GM19452 (cell line): ENCODE data around the gene CPT2.

Experiments used
- ATAC-seq: cut with Tn5 transposase; IDR thresholded peaks from one replicate; pipeline ENCODE4 v1.9.1; 2021; ENCODE audit not compliant: unreplicated experiment

The CPT2 gene

GRCh38 chr1:53196485-53197290 is at the start of gene CPT2:
CPT2 (plus strand) TSS chr1:53196824; CDS start chr1:53196944, 120 bp downstream.
- peak; percentile 99 for ATAC-seq

GRCh38 chr1:53147174-53147573 is 49.5 kb upstream of the CPT2 start:
- no peak for ATAC-seq

- no peak for ATAC-seq
These were observed 48.5 kb upstream of the CPT2 start for GRCh38 chr1:53148123-53148522.

- ATAC-seq: no peak
These were observed 42.9 kb upstream of the CPT2 start for GRCh38 chr1:53153752-53154151.

- no peak for ATAC-seq
These were observed 41.7 kb upstream of the CPT2 start for GRCh38 chr1:53154859-53155438.

- no peak for ATAC-seq
These were observed 41.1 kb upstream of the CPT2 start for GRCh38 chr1:53155534-53155933.

GRCh38 chr1:53155945-53156344 is 40.7 kb upstream of the CPT2 start:
- ATAC-seq: no peak

GRCh38 chr1:53156783-53157182 is 39.8 kb upstream of the CPT2 start:
- ATAC-seq: no peak

- ATAC-seq: no peak
These were observed 37.7 kb upstream of the CPT2 start for GRCh38 chr1:53158900-53159299.

GRCh38 chr1:53160924-53161378 is 35.7 kb upstream of the CPT2 start:
- ATAC-seq: no peak

- no peak for ATAC-seq
These were observed 34.0 kb upstream of the CPT2 start for GRCh38 chr1:53162621-53163020.

GRCh38 chr1:53163291-53163768 is 33.3 kb upstream of the CPT2 start:
- no peak for ATAC-seq

GRCh38 chr1:53165408-53165961 is 31.1 kb upstream of the CPT2 start:
- no peak for ATAC-seq

- ATAC-seq: no peak
These were observed 30.3 kb upstream of the CPT2 start for GRCh38 chr1:53166366-53166765.

- ATAC-seq: no peak
These were observed 29.7 kb upstream of the CPT2 start for GRCh38 chr1:53166912-53167311.

- ATAC-seq: peak; percentile 58
These were observed 24.0 kb upstream of the CPT2 start for GRCh38 chr1:53172426-53173128.

GRCh38 chr1:53174971-53175913 is 21.4 kb upstream of the CPT2 start:
- ATAC-seq: no peak

- no peak for ATAC-seq
These were observed 20.0 kb upstream of the CPT2 start for GRCh38 chr1:53176452-53177208.

GRCh38 chr1:53180226-53180625 is 16.4 kb upstream of the CPT2 start:
- no peak for ATAC-seq

GRCh38 chr1:53180951-53181350 is 15.7 kb upstream of the CPT2 start:
- no peak for ATAC-seq
